Brain microvascular endothelial cell (primary cell): Measurements from ENCODE around the gene MTOR.

Experiments used
- DNase-seq: peaks from one replicate; pipeline ENCODE4 v3.0.0-alpha.2; 2020
- H3K27ac ChIP-seq: fragments of 250-450 bp; sonication (Bioruptor Pico); 2 replicates; pipeline ENCODE4 v1.5.1; 2020; ENCODE audit warnings: mild to moderate bottlenecking, moderate library complexity
- H3K27me3 ChIP-seq: fragments of 250-450 bp; sonication (Bioruptor Pico); replicated peaks from 2 replicates; pipeline ENCODE4 v1.5.1; 2020; ENCODE audit warnings: mild to moderate bottlenecking
- H3K36me3 ChIP-seq: fragments of 250-450 bp; sonication (Bioruptor Pico); replicated peaks from 2 replicates; pipeline ENCODE4 v1.5.1; 2020; ENCODE audit warnings: mild to moderate bottlenecking
- H3K4me3 ChIP-seq: 2 replicates; pipeline ENCODE4 v1.5.1; 2011; ENCODE audit warnings: low read depth, mild to moderate bottlenecking, control low read depth, low read length, moderate library complexity
- in situ Hi-C: cut with HindIII; loops from 2 replicates; pipeline ENCODE4 v1.10.0; 2017; ENCODE audit warnings: low sequenced_read_pairs, low pct_ligation_motif_present
- TF ChIP-seq, protein P1 (sequence below): IDR thresholded peaks from 2 replicates; pipeline ENCODE4 v1.5.1; 2011; ENCODE audit warnings: low read depth, mild to moderate bottlenecking, moderate library complexity, low read length, control low read depth, inconsistent platforms; ENCODE audit errors: missing control alignments

MTOR gene

DNA sequence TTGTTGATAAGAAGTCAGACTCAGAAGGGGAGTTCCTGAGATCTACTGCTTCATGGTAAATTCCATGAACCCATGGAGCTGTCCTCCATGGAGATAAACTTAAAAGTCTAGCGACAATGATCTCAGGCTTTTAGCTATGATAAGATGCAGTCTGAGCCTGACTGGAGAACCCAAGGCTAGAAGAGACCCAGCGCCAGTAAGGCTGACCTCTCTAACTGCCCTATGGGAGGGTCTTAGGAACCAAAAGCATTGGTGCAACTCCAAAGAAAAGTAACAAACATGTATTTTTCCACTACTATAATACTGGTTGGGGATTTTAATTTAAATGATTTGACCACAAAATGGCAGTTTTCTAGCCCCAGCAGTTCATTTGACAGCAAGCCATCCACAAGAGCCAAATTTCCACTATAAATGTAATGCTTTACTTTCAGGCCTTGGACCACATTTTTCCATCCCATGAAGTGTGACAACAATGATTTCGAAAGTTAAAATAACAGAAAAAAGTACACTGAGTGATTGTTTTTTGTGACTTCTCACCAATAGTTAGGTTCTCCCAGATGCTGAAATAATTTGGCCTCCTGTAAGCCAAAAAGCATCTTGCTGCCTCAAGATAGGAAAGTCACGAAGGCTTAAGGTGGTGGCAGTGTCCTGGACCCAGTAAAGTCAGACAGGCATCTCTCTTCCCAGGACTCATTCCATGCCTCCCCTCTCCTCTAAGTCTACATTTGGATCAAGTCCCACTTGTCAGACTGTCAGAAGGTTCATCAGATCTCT, 119.5 kb downstream of the MTOR start:
- DNase-seq, result no peak
- no peaks in the 10 kb centered on the region for H3K27me3 ChIP-seq
- H3K27ac ChIP-seq, result no peak overlapping the region
- H3K36me3 ChIP-seq, result peaks cover 44% of the 10 kb centered on the region
- H3K4me3 ChIP-seq, result no peak overlapping the region
- in situ Hi-C loops, result no loop called here
- TF ChIP-seq, protein P1, sequence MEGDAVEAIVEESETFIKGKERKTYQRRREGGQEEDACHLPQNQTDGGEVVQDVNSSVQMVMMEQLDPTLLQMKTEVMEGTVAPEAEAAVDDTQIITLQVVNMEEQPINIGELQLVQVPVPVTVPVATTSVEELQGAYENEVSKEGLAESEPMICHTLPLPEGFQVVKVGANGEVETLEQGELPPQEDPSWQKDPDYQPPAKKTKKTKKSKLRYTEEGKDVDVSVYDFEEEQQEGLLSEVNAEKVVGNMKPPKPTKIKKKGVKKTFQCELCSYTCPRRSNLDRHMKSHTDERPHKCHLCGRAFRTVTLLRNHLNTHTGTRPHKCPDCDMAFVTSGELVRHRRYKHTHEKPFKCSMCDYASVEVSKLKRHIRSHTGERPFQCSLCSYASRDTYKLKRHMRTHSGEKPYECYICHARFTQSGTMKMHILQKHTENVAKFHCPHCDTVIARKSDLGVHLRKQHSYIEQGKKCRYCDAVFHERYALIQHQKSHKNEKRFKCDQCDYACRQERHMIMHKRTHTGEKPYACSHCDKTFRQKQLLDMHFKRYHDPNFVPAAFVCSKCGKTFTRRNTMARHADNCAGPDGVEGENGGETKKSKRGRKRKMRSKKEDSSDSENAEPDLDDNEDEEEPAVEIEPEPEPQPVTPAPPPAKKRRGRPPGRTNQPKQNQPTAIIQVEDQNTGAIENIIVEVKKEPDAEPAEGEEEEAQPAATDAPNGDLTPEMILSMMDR, result no peak

DNA sequence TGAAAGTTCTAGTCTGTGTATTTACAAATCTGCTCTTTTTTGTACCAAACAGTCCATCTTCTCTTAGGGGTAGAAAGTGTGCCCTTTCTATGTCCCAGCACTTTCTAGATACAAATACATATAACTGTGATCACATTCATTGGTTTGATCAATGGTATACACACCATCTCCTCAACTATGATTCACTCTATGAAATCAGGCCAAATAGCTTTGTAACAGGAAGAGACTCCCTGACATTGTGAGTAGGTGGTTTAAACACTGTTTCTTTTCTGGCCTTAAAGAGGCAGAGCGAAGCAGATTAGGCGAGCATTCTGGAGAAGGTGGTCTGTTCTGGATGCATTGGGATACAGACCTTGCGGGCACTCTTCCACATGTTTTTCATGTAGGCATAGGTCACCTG, 123.4 kb downstream of the MTOR start:
- no peak overlapping the region for H3K4me3 ChIP-seq
- H3K36me3 ChIP-seq, result peaks cover 29% of the 10 kb centered on the region
- peak; percentile 11 for DNase-seq
- in situ Hi-C loops, result no loop called here
- H3K27me3 ChIP-seq, result no peaks in the 10 kb centered on the region
- TF ChIP-seq, protein P1, result no peak
- no peak overlapping the region for H3K27ac ChIP-seq

DNA sequence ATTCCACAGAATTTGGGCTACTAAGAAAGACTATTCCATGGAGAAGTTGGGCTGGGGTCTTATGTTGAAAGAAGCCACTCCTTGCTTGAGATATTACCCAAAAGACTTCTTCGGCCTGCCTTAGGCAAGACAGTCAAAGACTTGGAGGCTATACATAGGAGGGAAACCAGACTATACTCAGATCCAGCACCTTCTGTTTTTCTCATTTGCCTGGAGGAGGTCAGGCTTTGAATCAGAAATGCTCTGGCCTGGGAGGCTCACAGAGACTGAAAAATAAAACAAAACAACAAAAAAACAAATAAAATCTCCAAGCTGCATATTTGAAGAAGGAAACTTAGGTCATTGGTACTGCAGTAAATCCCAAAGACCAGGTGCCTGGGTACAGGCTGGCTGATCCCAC, 124.3 kb downstream of the MTOR start:
- in situ Hi-C loops, result no loop called here
- no peak overlapping the region for H3K4me3 ChIP-seq
- H3K27me3 ChIP-seq, result no peaks in the 10 kb centered on the region
- H3K27ac ChIP-seq, result no peak overlapping the region
- DNase-seq, result no peak
- TF ChIP-seq, protein P1, result no peak
- peaks cover 32% of the 10 kb centered on the region for H3K36me3 ChIP-seq

DNA sequence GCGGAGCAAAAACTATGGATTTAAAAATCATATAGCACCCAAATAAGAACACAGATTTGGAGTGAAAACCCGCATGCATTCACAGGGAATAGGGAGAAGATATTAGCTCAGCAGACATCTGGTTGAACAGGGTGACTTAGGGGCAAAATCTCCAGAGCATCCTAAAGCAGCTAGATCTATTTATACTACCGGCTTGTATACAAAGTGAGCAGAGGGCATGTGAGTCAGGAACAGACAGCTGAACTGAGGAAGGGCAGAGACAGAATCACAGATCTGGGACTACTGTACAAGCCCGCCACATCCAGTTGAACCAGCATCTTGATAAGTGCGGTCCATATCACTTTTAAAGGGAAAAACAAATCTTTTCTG, 127.5 kb downstream of the MTOR start:
- H3K27me3 ChIP-seq, result no peaks in the 10 kb centered on the region
- in situ Hi-C loops, result no loop called here
- no peak overlapping the region for H3K4me3 ChIP-seq
- peaks cover 50% of the 10 kb centered on the region for H3K36me3 ChIP-seq
- no peak for DNase-seq
- no peak overlapping the region for H3K27ac ChIP-seq
- TF ChIP-seq, protein P1, result no peak

DNA sequence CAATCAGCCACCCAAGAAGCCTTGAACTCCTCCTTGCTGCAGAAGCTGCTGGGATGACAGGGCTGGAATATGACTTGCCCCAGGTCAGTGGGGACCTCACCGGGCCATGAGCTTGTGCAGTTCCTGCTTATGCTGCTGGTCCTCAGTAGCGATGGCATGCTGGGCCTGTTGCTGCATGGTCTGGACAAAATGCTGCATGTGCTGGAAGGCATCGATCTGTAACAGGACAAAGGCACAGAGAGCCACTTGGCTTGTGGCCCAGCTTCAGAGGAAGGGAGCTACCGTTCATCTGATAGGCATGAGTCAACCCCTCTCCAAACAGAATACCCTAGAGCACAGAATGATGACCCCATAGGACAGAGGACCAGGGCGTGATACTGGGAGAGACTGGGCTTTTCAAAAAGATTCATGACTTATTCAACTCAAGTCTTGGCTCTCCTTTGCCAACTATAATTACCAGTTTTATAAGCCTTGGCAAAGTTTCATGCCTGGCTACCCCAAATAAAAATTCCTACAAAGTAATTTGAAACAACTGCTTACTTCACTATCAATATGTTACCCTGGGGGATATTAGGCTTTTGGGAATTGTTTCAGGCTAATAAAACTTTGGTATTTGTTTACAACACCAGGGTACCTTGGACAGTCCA, 128.0 kb downstream of the MTOR start:
- Histone ChIP-seq H3K4me3 (no peak overlapping the region), H3K27me3 (no peaks in the 10 kb centered on the region), H3K27ac (no peak overlapping the region), H3K36me3 (peaks cover 51% of the 10 kb centered on the region)
- peak; percentile 14 for DNase-seq
- in situ Hi-C loops, result no loop called here
- TF ChIP-seq, protein P1, result no peak
